GM18505 (cell line): ENCODE measurements around the gene KRTAP10-8.
"Not testable (repeated sequence)": the region's sequence is repeated elsewhere in the genome, so short reads cannot be mapped to it uniquely, and the experiment has no call there.

ENCODE experiments used
- ATAC-seq: cut with Tn5 transposase; IDR thresholded peaks from one replicate; pipeline ENCODE4 v1.9.1; 2021; ENCODE audit not compliant: unreplicated experiment
- POLR2A ChIP-seq: IDR thresholded peaks from 4 replicates; pipeline ENCODE4 v1.6.1; 2011; ENCODE audit warnings: borderline replicate concordance; ENCODE audit not compliant: insufficient read depth, insufficient read length; ENCODE audit errors: extremely low read depth

The KRTAP10-8 gene

DNA sequence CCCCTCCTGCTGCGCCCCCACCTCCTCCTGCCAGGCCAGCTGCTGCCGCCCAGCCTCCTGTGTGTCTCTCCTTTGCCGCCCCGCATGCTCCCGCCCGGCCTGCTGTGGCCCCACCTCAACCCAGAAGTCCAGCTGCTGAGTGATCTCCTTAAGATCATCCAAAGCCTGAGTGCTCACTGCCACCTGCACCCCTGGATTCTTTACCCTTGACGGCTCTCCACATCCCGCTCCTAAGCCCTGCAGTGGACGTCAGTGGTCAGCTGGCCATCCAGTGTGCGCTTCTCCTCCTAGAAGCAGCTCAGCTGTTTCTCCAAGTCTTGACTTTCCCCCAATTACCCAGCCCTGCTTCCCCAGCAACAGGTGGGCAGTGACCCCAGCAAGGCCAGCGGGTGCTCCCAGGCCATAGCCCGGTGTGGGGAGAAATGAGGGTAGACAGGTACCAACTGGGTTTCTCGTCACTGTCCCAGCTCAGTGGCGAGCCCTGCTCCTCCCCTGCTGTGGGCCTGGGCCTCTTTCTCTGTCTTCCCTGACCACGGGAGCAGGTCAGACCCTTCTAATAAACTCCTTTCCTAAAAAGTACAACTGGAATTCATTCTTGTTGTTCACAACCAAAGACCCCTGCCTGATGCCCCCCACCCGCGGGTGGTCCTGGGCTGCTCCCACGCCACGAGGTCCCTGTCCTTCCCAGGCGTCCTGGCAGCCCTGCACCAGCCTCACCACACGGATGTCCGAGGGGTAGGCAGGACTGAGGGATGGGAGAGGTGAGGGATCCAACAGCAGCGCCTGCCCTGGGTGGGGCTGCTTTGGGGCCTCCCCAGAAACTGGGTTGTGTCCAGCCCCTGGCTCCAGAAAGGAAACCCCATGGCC, 10.1 kb upstream of the KRTAP10-8 start:
- TF ChIP-seq POLR2A: no peak
- ATAC-seq: no peak

DNA sequence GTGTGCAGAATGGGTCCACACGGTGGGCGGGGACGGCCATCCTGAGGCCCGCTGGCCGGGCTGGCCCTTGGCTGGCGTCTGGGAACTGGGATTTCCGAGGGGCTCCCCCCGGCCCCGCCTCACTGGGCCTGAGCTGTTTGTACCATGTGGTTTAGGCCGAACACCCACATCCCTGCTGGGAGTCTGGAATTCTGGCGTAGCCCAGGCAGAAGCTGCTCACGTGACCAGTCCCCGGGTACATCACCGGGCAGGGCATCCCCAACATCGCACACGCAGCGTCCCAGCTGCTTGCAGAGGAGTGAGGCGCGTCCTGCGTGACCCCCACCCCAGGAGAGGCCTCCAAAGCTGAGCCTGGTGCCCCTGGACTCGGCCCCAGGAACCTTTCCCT, 9.4 kb upstream of the KRTAP10-8 start:
- ATAC-seq: no peak
- TF ChIP-seq POLR2A: no peak

DNA sequence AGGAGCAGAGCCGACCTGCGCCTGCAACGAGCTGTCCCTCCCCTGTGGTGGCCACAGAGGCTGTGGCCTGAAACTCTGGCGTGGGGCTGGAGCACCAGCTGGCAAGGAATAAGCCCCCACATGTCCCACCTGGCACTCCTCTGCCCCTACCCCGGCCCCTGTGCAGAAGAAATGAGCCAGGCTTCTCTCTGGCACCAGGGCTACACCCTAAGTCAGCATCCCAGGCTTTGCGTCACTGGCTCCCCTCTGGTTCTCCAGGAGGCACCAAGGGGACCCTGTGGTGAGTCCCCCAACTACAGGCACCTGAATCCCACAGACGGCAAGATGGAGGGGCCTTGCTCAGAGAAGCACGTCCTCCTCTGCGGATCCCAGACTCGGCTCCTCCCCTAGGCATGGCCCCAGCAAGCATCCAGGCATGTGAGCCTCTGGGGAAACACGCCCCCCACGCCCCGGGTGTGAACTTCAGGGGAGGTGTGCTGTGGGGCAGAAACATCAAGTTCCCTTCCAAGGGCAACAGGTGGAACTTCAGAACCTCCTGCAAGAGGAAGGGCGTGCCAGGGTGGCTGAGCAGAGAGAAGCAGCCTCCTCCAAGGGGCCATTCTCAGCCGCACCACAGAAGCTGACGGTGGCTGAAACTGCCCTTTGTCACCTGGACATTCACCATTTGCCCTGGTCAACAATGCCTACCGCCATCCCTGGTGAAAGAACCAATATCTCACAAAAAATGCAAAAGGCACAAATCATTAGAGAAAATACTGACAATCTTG, 8.6 kb upstream of the KRTAP10-8 start:
- ATAC-seq: no peak
- no peak for TF ChIP-seq POLR2A

DNA sequence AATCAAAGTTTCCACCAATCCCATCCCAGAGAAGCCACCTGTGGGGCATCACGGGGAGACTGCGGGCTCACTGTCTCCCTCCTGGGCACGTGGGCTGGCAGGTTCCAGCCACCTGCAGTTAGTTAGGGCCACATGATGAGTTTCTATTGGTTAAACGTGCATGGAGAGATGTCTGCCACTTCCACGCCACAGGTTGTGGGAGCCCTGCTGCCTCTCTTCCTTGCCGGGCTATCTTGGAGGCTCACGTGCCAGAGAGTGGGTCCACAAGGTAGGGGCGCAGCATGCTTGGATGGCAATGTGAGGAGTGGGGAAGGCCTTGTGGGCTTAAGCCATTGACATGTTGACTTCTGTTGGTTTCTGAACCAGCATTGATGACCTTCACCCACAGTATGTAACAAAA, 8.0 kb upstream of the KRTAP10-8 start:
- no peak for TF ChIP-seq POLR2A
- ATAC-seq: no peak

DNA sequence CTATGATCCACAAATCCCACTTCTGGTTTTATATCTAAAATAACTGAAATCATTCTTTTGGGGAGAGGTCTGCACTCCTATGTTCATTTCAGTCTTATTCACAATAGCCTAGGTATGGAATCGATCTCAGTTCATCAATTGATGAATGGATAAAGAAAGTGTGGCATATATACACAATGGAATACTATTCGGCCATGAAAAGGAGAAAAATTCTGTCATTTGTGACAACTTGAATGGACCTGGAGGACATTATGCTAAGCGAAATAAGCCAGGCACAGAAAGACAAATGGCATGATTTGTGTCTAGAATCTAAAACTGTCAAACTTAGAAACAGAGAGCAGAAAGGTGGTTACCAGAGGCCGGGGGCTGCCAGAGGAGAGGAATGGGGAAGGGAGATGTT, 5.4 kb upstream of the KRTAP10-8 start:
- ATAC-seq: no peak
- TF ChIP-seq POLR2A: no peak

DNA sequence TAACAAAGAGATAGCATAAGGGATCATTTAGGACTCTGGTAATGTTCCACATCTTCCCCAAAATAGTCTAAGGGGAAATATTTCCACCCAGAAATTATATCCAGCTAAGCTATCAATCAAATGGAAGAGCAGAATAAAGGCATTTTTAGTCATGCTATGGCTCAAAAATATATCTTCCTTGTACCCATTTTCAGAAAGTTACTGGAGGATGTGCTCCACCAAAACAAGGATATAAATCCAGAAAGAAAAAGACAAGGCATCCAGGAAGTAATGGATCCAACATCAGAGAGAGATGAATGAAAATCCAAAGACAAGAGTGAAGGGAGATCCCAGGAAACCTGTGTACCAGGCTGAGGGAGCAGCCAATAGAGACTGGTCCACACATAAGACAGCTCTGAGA, 2.7 kb upstream of the KRTAP10-8 start:
- no peak for ATAC-seq

DNA sequence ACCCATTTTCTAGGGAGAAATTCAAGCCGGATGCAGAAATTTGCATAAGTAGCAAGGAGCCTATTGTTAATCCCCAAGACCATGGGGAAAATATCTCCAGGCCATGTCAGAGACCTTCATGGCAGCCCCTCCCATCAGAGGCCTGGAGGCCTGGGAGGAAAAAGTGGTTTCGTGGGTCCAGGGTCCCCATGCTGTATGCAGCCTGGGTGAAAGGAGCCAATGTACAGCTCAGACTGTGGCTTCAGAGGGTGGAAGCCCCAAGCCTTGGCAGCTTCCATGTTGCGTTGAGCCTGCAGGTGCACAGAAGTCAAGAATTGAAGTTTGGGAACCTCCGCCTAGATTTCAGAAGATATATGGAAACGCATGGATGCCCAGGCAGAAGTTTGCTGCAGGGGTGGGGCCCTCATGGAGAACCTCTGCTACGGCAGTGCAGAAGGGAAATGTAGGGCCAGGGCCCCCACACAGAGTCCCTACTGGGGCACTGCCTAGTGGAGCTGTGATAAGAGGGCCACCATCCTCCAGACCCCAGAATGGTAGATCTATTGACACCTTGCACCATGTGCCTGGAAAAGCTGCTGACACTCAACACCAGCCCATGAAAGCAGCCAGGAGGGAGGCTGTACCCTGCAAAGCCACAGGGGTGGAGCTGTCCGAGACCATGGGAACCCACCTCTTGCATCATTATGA, 1.6 kb upstream of the KRTAP10-8 start:
- ATAC-seq: not testable (repeated sequence)

More for the DNA sequence above, 2.7 kb upstream of the KRTAP10-8 start:
- no peak for TF ChIP-seq POLR2A

DNA sequence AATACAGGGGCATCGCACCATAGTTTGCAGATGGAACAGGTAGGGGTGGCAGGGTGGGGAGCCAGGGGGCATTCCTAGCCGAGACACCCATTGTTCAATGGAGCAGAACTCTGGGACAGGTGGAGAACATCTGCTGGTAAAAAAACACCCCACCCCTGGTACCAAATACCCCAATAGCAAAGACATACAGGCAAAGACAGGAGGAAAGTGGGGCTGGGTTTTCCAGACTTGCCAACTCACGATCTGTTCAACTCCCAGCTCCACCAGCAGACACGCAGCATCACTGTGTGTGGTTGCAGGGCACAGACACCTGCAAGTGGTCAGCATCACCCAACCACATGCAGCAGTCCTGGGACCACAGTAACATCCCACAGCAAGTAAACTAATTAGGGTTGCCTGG, 328 bp upstream of the KRTAP10-8 start:
- no peak for ATAC-seq
- no peak for TF ChIP-seq POLR2A

DNA sequence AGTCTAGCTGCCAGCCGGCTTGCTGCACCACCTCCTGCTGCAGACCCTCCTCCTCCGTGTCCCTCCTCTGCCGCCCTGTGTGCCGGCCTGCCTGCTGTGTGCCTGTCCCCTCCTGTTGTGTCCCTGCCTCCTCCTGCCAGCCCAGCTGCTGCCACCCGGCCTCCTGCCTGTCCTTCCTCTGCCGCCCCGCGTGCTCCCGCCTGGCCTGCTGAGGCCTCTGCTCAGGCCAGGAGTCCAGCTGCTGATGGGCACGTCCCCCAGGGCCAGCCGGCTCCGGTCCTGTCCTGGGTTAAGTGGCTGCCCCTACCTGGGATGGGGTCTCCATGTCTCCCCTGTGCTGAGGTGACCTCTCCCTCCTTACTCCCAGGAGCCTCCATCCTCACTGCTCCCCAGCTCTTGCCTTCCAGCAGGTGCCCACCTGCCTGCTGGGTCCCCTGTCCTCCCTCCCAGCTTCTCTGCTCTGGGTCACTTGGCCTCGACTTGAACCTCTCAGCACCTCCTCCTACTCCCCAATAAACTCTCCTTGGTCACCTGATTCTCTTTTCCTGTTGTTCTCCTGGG, 870 bp downstream of the KRTAP10-8 start:
- no peak for ATAC-seq
- no peak for TF ChIP-seq POLR2A

DNA sequence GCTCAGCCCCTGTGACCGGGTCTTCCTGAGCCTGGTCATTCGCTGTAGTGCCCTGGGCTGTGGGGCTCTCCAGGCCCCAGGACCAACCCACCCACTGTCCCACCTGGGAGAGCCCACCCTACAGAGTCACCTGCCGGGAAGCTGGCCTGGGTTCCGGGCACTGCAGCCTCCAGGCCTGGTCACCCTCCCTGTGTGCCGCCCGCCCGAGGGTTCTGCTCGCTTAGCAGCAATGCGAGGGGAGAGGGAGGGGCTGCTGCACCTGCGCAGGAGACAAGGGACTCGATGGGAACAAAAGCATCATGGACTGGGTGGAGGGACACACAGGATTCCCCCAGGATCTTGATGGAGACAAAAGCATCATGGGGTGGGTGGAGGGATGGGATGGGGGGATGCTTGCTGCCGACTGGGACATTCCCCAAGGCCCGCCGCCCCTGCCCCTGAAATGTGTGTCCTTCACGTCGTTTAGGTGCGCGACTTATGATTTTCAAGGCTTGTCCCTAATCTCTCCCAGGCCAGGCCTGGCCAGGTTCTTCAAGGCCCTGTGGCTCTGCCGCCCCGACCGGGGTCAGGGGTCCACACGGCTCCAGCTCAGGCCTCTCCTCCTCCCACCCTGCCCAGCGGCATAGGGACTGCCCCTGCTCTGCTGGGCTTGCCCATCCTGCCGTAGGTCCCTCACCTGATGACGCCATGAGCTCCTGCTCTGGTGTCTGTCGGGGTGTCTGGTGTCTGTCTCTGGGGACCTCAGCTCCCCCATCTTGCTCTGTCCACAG, 1.7 kb downstream of the KRTAP10-8 start:
- no peak for TF ChIP-seq POLR2A
- no peak for ATAC-seq

DNA sequence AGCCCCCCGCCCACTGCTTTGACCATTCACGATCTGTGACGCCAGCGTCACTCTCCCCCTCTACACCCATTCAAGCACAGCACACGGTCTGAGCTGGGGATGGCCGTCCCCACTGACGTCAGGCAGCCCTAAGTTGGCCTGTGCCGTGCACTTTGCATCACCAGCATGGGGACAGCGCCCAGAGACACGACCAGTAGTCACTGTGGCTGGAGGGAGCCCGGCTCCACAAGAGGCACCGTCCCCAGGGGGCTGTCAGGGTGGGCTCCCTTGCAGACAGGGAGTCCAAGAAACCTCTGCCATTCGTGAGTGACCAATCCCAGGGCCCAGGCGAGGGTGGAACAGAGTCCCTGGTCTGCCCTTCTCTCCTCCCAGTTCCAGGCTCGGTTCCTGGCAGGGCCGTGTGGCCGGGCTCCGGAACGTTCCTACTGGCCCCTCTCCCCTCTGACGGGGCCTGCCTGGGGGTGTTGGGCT, 2.3 kb downstream of the KRTAP10-8 start:
- no peak for ATAC-seq
- no peak for TF ChIP-seq POLR2A

DNA sequence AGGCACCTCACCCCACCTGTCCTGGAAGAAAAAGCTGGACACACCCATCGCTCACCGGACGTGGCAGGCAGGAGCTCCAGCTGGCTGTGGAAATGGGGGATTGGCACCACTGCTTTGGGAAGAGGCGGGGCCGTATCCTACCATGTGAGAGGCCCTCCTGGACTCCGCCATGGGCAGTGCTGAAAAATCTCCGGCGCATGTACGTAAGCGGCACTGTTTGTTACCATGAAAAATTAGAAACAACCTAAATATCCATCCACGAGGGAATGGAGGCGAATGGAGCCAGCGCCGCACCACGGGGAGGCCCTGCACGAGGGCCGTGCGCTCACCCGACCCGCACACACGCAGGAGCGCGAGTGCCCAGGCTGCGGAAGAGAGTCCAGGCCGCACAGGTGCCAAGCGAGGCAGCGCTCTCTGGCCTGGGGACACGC, 3.1 kb downstream of the KRTAP10-8 start:
- ATAC-seq: no peak
- no peak for TF ChIP-seq POLR2A
